GM08714 (cell line): ENCODE results near the gene STARD13.

Experiments
- H3K4me3 ChIP-seq: fragments of 200-500 bp; sonication (Bioruptor generic); 2 replicates; pipeline ENCODE4 v1.5.1; 2014; ENCODE audit warnings: mild to moderate bottlenecking, low read length, inconsistent platforms
- ZNF274 ChIP-seq: IDR thresholded peaks from 2 replicates; pipeline ENCODE4 v1.6.1; 2012; ENCODE audit warnings: mild to moderate bottlenecking, low read depth, low read length

Gene STARD13

DNA sequence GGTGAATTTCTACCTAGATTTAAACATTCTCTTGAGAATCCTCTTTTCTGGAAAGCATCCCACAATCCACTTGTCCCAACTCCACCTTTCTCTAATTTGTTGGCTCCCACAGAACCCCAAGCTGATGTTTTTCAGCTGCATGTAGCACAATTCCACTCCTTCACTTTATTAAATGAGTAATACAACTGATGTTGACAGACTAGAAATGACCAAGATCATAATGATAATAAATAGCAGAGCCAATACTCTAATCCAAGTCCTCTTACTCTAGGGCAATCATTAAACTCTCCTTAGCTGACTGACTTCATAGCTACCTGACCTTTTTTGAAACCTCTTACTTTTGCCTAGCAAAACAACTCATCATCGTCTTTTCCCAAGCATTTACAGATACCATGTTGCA is 27.9 kb upstream of the STARD13 start:
- no peak for TF ChIP-seq ZNF274
- no peak overlapping the region for H3K4me3 ChIP-seq

DNA sequence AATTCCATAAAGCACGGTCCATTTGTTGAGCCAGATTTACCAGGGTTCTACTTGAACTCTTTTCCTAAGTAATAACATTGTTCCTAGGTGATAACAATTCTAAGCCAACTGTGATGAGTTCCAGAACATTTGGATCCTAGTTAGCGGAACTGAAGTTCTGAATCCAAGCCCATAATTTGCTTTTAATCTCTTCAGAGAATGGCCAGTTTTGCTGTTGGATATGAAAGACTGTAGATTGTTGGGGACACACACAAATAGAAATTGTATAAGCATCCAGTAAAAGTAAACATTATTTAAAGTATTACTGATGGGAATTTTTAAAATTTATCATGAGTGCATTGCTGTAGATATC is 27.3 kb upstream of the STARD13 start:
- TF ChIP-seq ZNF274, result no peak

GRCh38 chr13:33312150-33312860 is 26.8 kb upstream of the STARD13 start:
- H3K4me3 ChIP-seq, result no peak overlapping the region

More for the DNA sequence above, 27.3 kb upstream of the STARD13 start:
- H3K4me3 ChIP-seq, result no peak overlapping the region

GRCh38 chr13:33311040-33311439 is 25.5 kb upstream of the STARD13 start:
- H3K4me3 ChIP-seq, result no peak overlapping the region
- TF ChIP-seq ZNF274, result no peak

More at GRCh38 chr13:33312150-33312860, 26.8 kb upstream of the STARD13 start:
- no peak for TF ChIP-seq ZNF274

DNA sequence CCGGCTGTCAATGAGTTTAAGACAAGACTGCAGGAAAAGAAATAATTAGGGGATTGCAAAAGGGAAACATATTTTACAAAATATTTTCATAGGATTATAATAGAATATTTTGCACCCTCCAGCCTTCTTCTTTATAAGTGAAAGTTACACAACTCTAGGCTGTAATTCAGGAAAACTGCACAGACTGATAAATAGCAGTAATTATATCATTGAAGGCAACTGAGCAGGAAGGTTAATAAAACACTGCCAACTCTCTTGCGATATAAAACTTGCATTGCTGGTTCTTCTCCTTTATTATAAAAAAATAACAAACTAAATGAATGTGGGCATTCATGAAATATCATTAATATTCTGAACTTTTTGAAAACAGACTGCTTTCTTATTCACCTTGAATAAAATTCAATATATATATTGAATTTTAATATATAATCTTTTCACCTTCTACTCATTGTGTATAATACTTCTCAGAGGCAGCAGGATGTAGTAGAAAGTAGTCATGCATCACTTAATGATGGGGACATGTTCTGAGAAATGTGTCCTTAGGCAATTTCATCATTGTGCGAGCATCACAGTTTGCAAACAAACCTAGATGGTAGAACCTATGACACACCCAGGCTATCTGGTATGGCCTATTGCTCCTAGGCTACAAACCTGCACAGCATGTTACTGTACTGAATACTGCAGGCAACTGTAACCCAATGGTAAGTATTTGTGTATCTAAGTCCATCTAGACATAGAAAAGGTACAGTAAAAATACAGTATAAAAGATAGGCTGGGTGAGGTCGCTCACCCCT is 24.9 kb upstream of the STARD13 start:
- no peak for TF ChIP-seq ZNF274
- H3K4me3 ChIP-seq, result no peak overlapping the region

DNA sequence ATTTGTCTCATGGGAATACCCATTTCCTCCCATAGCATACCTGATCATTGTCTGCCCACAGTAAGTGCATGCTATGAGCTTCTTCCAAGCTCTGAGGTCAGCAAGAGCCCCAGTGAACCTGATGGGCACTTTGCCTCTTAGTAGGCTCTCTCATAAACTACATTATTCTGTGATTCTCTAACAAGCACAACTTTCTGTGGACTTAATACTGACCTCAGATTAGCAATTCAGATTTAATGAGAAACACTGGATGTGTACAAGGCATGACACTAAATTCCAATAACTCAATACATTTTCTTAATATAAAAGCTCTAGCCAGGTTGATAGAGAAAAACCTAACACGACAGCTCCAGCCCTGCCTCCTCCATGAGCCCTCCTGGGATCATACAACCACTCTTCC is 23.3 kb upstream of the STARD13 start:
- TF ChIP-seq ZNF274, result no peak
- no peak overlapping the region for H3K4me3 ChIP-seq

DNA sequence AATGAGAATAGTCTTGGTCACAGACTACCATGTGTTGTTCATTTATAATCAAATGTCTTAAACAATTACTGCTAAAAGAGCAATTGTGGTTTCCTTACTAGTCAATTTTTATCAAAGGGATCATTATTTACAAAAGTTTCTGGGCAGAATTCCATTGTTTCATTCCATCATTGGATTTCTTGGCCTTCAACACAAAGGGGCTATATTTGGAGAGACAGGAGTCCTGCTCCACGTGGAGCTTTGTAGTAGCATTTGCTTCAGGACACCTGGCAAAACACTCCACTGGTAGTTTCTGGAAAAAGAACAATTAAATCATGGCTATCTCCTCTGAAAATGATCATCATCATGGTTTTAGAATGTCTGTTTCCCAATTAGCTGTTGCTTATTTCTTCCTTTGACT is 22.3 kb upstream of the STARD13 start:
- TF ChIP-seq ZNF274, result no peak
- no peak overlapping the region for H3K4me3 ChIP-seq

- no peak for TF ChIP-seq ZNF274
- no peak overlapping the region for H3K4me3 ChIP-seq
Observed at GRCh38 chr13:33303855-33304597, 18.5 kb upstream of the STARD13 start.

DNA sequence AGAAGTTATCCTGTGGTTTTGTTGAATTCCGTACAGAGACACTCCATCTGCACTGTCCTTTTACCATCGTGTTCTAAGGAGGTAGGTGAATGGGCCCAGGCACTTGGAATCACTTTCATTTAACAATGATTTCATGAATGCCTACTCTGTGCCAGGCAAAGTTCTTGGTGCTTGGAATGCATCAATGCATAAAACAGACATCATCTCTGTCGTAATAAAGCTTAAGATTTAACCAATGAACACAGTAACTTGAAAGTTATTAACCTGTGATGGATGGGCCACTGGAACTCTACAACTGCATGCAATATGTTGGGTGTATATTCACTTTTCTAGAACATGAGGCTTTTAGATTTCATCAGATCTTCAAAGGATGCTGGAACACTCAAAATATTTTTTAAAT is 14.1 kb upstream of the STARD13 start:
- TF ChIP-seq ZNF274, result no peak
- no peak overlapping the region for H3K4me3 ChIP-seq

DNA sequence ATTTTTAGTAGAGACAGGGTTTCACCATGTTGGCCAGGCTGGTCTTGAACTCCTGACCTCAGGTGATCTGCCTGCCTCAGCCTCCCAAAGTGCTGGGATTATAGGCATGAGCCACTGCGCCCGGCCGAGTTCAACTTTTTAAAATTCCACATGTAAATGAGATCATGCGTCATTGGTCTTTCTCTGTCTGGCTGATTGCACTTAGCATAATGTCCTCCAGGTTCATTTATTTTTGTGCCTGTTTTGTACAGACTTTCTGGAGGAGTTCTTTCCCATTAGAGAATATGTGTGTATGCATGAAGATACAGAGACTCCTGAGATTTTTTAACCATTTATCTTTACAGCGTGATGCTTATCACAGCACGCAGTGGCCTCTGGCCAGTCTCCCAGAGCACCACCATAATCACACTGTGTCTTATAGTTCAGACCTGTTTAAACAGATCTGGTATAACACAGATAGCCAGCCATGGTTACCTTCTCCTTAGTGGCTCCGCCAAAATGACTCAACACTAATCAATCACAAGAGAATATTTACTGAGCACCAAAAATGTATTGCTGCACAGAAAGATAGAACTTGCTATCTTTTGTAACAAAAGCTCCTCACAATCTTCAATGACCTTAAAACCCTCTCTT is 11.4 kb upstream of the STARD13 start:
- H3K4me3 ChIP-seq, result no peak overlapping the region
- no peak for TF ChIP-seq ZNF274

- no peak overlapping the region for H3K4me3 ChIP-seq
- TF ChIP-seq ZNF274, result no peak
Observed at GRCh38 chr13:33292712-33293111, 7.2 kb upstream of the STARD13 start.

GRCh38 chr13:33290421-33290965 is 4.9 kb upstream of the STARD13 start:
- H3K4me3 ChIP-seq, result no peak overlapping the region
- TF ChIP-seq ZNF274, result no peak

DNA sequence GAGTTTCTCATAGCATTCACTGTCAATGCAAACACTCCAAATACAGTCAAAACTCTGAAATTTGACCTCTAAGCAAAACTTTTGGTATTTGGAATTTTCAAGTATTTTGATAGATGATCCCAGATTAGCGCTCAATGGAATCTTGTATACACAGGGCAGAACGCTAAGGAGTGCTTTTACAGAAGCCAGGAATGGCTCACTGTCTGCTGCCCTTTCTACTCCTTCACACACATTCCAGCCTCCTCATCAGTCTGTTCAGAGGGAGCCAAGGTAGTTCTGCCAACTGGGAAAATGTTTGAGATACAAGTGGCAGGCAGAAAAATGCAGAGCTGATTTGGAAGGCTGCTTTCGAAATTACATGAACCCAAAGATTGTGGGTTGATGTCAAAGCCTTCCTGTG is 4.4 kb upstream of the STARD13 start:
- TF ChIP-seq ZNF274, result no peak

More for the DNA sequence above, 4.4 kb upstream of the STARD13 start:
- no peak overlapping the region for H3K4me3 ChIP-seq
